Stimulated activated memory B cell treated with anti-CD40 and anti-IgM and Interleukin-4, amounts not matched to agents 10 μg/mL and 1 μg/mL and 100 μg/mL, for 72 hours (primary cell): ENCODE data around the gene SLC45A2.
"Not testable (repeated sequence)": the region's sequence is repeated elsewhere in the genome, so short reads cannot be mapped to it uniquely, and the experiment has no call there.

ENCODE experiments used
- ATAC-seq: fragments of 150-1000 bp; cut with Tn5 transposase; 2 replicates; pipeline ENCODE4 v1.10.0; 2021
- H3K27ac Mint-ChIP-seq: one replicate; pipeline ENCODE4 v1.8.0; 2022; ENCODE audit warnings: mild to moderate bottlenecking, mixed read lengths
- H3K27me3 Mint-ChIP-seq: one replicate; pipeline ENCODE4 v1.8.0; 2022; ENCODE audit warnings: mixed read lengths
- H3K36me3 Mint-ChIP-seq: one replicate; pipeline ENCODE4 v1.8.0; 2022; ENCODE audit warnings: mixed read lengths
- H3K4me1 Mint-ChIP-seq: one replicate; pipeline ENCODE4 v1.8.0; 2022; ENCODE audit warnings: mixed read lengths
- H3K4me3 Mint-ChIP-seq: one replicate; pipeline ENCODE4 v1.8.0; 2022; ENCODE audit warnings: mild to moderate bottlenecking, moderate library complexity, mixed read lengths
- H3K9me3 Mint-ChIP-seq: one replicate; pipeline ENCODE4 v1.8.0; 2022; ENCODE audit warnings: mixed read lengths

SLC45A2 gene

DNA sequence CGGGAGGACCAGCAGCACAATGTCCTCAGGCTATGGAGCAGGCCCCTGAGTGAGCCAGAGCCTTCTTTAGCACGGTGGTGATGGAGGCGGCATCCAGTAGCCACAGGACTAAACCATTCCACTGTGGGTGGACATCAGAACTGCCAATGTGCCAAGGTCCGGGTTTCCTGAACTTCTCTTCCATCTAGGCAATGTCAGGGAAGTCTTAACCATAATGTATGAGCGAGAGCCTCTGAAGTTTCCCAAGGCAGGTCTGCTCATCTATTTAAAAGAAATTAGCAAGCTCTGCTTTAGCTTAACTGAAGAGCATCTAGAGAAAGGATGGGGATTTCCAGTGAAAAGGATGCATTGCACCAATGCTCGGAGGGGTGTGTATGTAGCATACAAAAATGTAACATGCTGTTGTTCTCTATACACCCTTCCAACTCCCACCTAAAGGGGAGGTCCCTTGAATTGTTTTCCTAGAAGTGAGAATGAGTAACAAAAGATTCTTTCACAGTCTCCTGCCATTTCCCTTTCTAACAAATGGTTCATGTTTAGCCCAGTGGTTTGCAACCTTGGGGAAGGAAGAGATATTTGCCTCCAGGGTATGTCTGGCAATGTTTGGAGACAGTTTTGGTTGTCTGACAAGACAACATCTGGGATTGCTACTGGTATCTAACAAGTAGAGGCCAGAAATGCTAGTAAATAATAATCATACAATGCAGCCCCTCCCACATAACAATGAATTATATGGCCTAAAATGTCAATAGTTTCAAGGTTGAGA lies 54.4 kb downstream of the SLC45A2 start:
- no peaks in the 10 kb centered on the region for H3K36me3 Mint-ChIP-seq
- peaks cover 20% of the 10 kb centered on the region for H3K4me1 Mint-ChIP-seq
- H3K4me3 Mint-ChIP-seq: no peak overlapping the region
- ATAC-seq: no peak
- no peaks in the 10 kb centered on the region for H3K9me3 Mint-ChIP-seq
- H3K27me3 Mint-ChIP-seq: peaks cover 32% of the 10 kb centered on the region
- H3K27ac Mint-ChIP-seq: no peak overlapping the region

DNA sequence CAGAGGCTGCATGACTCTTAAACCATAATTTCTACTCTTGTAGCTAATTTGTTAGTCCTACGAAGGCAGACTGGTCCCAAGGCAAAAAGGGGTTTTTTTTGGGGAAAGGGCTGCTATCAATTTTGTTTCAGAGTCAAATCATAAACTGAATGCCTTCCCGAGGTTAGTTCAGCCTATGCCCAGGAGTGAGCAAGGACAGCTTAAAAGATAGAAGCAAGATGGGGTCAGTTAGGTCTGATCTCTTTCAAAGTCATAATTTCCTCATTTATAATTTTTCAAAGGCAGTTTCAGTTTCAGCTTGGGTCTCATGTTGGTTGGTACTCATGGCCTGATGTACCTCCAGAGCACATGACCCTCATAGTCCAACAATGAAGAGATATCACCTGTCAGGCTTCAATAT lies 56.2 kb downstream of the SLC45A2 start:
- peaks cover 41% of the 10 kb centered on the region for H3K27me3 Mint-ChIP-seq
- H3K4me3 Mint-ChIP-seq: no peak overlapping the region
- no peak overlapping the region for H3K27ac Mint-ChIP-seq
- peaks cover 7% of the 10 kb centered on the region for H3K4me1 Mint-ChIP-seq
- ATAC-seq: no peak
- no peaks in the 10 kb centered on the region for H3K9me3 Mint-ChIP-seq
- no peaks in the 10 kb centered on the region for H3K36me3 Mint-ChIP-seq

DNA sequence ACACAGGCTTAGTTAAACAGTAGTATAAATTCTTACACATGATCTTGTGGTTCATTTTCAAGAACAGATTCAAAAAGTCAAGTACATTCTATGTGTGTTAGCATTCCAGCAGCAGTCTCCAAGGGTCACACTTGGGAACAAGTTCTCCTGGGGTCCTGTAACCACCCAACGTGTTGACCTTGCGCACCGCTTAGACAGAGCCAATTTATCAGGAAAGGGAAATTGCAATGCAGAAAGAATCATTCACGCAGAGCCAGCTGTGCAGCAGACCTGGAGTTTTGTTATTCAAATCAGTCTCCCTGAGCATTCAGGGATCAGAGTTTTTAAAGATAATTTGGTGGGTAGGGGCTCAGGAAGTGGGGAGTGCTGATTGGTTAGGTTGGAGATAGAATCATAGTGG lies 56.8 kb downstream of the SLC45A2 start:
- no peaks in the 10 kb centered on the region for H3K36me3 Mint-ChIP-seq
- no peak overlapping the region for H3K27ac Mint-ChIP-seq
- peaks cover 7% of the 10 kb centered on the region for H3K4me1 Mint-ChIP-seq
- H3K9me3 Mint-ChIP-seq: no peaks in the 10 kb centered on the region
- ATAC-seq: no peak
- no peak overlapping the region for H3K4me3 Mint-ChIP-seq
- peaks cover 47% of the 10 kb centered on the region for H3K27me3 Mint-ChIP-seq

DNA sequence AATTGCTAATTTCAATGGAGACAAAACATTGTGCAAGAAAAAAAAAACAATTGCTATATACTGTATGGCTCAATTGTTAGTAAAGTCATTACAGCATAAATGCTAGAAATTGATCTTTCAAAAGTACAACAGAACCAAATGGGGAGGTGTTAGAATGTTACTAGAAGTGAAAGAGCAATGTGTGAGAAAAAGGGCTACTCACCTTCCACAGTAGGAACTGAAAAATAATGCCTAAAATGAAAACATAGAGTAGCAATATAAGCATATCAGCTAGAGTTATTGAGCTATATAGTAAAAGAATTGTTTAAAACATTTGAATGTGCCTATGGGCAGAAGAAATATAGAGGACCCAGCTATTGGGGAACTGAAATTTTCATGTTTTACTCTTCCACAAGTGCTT lies 59.2 kb downstream of the SLC45A2 start:
- H3K27ac Mint-ChIP-seq: no peak overlapping the region
- no peaks in the 10 kb centered on the region for H3K9me3 Mint-ChIP-seq
- no peaks in the 10 kb centered on the region for H3K36me3 Mint-ChIP-seq
- H3K4me1 Mint-ChIP-seq: peaks cover 7% of the 10 kb centered on the region
- H3K4me3 Mint-ChIP-seq: no peak overlapping the region
- H3K27me3 Mint-ChIP-seq: peaks cover 53% of the 10 kb centered on the region
- ATAC-seq: no peak

DNA sequence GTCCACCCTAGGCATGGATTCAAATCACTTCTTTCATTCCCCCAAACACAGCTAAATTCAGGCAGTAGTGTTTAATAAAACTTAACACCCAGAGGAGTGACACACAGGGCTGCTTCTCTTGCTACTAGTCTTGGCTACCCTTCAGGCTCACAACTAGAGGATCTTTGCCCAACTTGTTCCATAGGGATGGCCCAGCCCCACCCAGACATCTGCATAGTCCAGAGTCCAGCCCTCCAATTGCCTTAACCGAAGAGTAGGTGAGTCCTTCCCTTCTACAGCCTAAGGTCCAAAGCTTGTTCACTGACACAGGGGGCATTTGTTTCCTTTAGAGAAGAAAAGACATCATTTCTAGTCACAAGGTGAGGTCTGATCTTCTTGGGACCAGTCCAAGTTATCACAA lies 63.5 kb downstream of the SLC45A2 start:
- Mint-ChIP-seq H3K27me3 (peaks cover 54% of the 10 kb centered on the region), H3K36me3 (no peaks in the 10 kb centered on the region), H3K4me1 (no peaks in the 10 kb centered on the region), H3K9me3 (peaks cover 22% of the 10 kb centered on the region), H3K4me3 (no peak overlapping the region), H3K27ac (no peak overlapping the region)
- ATAC-seq: no peak

DNA sequence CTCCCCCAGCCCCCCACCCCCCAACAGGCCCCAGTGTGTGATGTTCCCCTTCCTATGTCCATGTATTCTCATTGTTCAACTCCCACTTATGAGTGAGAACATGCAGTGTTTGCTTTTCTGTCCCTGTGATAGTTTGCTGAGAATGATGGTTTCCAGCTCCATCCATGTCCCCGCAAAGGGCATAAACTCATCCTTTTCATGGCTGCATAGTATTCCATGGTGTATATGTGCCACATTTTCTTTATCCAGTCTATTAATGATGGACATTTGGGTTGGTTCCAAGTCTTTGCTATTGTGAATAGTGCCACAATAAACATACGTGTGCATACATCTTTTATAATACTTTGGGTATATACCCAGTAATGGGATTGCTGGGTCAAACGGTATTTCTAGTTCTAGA lies 69.6 kb downstream of the SLC45A2 start:
- peaks cover 29% of the 10 kb centered on the region for H3K9me3 Mint-ChIP-seq
- H3K27me3 Mint-ChIP-seq, ATAC-seq, H3K27ac Mint-ChIP-seq, H3K4me3 Mint-ChIP-seq, H3K4me1 Mint-ChIP-seq, H3K36me3 Mint-ChIP-seq: not testable (repeated sequence)

DNA sequence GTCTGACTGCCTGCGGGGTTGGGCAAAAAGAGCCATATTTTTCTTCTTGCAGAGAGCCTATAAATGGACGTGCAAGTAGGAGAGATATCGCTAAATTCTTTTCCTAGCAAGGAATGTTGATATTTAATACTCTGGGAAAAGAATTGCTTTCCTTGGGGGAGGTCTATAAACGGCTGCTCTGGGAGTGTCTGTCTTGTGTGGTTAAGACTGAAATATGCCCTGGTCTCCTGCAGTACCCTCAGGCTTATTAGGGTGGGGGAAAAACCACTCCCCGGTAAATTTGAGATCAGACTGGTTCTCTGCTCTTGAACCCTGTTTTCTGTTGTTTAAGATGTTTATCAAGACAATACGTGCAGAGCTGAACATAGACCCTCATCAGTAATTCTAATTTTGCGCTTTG lies 78.2 kb downstream of the SLC45A2 start:
- not testable (repeated sequence) for H3K4me1 Mint-ChIP-seq, H3K36me3 Mint-ChIP-seq, H3K4me3 Mint-ChIP-seq, H3K27me3 Mint-ChIP-seq, ATAC-seq, H3K27ac Mint-ChIP-seq
- H3K9me3 Mint-ChIP-seq: peaks cover 26% of the 10 kb centered on the region

DNA sequence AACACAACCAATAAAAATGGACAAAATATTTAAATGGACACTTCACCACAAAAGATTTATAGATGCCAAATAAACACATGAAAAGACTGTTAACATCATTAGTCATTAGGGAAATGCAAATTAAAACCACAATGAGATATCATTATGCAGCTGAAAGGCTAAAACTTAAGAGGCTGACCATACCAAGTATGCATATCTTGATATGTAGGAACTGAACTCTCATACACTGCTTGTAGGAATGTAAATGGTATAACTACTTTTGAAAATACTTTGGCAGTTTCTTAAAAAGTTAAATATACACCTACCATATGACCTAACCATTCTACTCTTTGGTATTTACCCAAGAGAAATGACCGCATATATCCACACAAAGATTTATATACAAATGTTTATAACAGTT lies 79.1 kb downstream of the SLC45A2 start:
- no peaks in the 10 kb centered on the region for H3K27me3 Mint-ChIP-seq
- H3K9me3 Mint-ChIP-seq: peaks cover 26% of the 10 kb centered on the region
- H3K4me3 Mint-ChIP-seq: no peak overlapping the region
- no peak overlapping the region for H3K27ac Mint-ChIP-seq
- no peak for ATAC-seq
- no peaks in the 10 kb centered on the region for H3K4me1 Mint-ChIP-seq
- H3K36me3 Mint-ChIP-seq: no peaks in the 10 kb centered on the region

DNA sequence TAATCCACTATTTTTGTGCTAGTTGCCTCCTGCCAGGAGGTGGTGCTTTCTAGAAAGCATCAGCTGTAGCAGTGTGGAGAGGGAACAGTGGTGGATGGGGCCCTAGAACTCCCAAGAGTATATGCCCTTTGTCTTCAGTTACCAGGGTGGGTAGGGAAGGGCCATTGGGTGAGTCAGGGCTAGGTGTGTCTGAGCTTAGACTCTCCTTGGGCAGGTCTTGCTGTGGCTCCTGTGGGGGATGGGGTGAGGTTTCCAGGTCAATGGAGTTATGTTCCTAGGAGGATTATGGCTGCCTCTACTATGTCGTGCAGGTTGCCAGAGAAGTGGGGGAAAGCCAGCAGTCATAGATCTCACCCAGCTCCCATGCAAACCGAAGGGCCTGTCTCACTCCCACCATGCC lies 81.4 kb downstream of the SLC45A2 start:
- no peaks in the 10 kb centered on the region for H3K4me1 Mint-ChIP-seq
- H3K27me3 Mint-ChIP-seq: no peaks in the 10 kb centered on the region

DNA sequence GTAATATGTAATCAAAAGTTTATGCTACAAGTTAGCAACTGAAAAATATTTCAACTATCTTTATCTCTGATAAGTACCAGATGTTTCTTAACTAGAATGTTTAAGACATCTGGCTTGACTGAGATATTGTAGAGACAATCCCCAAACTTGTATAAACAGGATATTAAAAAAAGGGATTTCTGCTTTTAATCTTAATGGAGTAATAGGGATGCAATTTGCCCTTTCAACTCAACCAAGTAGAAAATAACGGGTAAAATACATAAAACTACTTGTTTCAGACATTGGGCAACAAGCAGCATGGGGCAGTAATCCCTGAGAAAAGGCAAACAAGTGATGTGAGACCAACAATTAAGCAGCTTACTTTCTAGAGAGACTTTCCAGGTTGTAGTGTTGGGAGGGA lies 83.3 kb downstream of the SLC45A2 start:
- no peak overlapping the region for H3K27ac Mint-ChIP-seq
- H3K9me3 Mint-ChIP-seq: peaks cover 14% of the 10 kb centered on the region
- H3K36me3 Mint-ChIP-seq: no peaks in the 10 kb centered on the region
- H3K4me3 Mint-ChIP-seq: no peak overlapping the region
- ATAC-seq: no peak
- H3K27me3 Mint-ChIP-seq: peaks cover 15% of the 10 kb centered on the region
- H3K4me1 Mint-ChIP-seq: no peaks in the 10 kb centered on the region

More for the DNA sequence above, 81.4 kb downstream of the SLC45A2 start:
- Mint-ChIP-seq H3K9me3 (peaks cover 22% of the 10 kb centered on the region), H3K36me3 (no peaks in the 10 kb centered on the region), H3K4me3 (no peak overlapping the region), H3K27ac (no peak overlapping the region)
- ATAC-seq: no peak
